B cell (primary cell): Measurements from ENCODE around the gene ITPRIPL2.

Experiments used
- CTCF ChIP-seq: fragments of 200-600 bp; IDR thresholded peaks from one replicate; pipeline ENCODE4 v1.8.0; 2022; ENCODE audit warnings: antibody characterized with exemption, mild to moderate bottlenecking
- EZH2 ChIP-seq: IDR thresholded peaks from 2 replicates; pipeline ENCODE4 v1.6.1; 2012; ENCODE audit warnings: borderline replicate concordance, low read depth, mild to moderate bottlenecking, moderate library complexity, low read length; ENCODE audit not compliant: insufficient read depth, poor library complexity, severe bottlenecking

GRCh38 chr16:19147627-19148026 lies 33.9 kb downstream of the ITPRIPL2 start:
- TF ChIP-seq CTCF = no peak
- TF ChIP-seq EZH2 = no peak
